ENCODE measurements around the gene MAP3K13.

GRCh38 chr3:185526349-185526951, 163.5 kb downstream of the MAP3K13 start:
- TF ChIP-seq, protein P1, sequence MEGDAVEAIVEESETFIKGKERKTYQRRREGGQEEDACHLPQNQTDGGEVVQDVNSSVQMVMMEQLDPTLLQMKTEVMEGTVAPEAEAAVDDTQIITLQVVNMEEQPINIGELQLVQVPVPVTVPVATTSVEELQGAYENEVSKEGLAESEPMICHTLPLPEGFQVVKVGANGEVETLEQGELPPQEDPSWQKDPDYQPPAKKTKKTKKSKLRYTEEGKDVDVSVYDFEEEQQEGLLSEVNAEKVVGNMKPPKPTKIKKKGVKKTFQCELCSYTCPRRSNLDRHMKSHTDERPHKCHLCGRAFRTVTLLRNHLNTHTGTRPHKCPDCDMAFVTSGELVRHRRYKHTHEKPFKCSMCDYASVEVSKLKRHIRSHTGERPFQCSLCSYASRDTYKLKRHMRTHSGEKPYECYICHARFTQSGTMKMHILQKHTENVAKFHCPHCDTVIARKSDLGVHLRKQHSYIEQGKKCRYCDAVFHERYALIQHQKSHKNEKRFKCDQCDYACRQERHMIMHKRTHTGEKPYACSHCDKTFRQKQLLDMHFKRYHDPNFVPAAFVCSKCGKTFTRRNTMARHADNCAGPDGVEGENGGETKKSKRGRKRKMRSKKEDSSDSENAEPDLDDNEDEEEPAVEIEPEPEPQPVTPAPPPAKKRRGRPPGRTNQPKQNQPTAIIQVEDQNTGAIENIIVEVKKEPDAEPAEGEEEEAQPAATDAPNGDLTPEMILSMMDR (IDR thresholded peaks at IDR 0.05; ENCODE audit: low read depth, low read length): no peak
- TF ChIP-seq EZH2phosphoT487 (IDR thresholded peaks at IDR 0.05; ENCODE audit: low read depth): no peak
